Gastrocnemius medialis (tissue), 4 donors: ENCODE data around the gene ST14. TPM values are rescaled to one million over a fixed set of nuclear protein-coding genes. Genes with fewer than 3 reads are reported as not detected.

Experiments
- ATAC-seq, 2 donors: fragments of 150-250 bp; one replicate each; pipeline ENCODE4 v1.9.1; 2016
- DNase-seq, 2 donors: peaks; one replicate each; pipeline ENCODE4 v3.0.0-alpha.2; 2019
- H3K27ac ChIP-seq, 4 donors: fragments of 200-600 bp; sonication (generic); 1 replicate in 1 of 4; 2 replicates in 3 of 4; pipeline ENCODE4 v1.5.1; 2016 to 2018; ENCODE audit warnings: mild to moderate bottlenecking in 2 of 4, moderate library complexity in 1 of 4
- H3K27me3 ChIP-seq, 3 donors: fragments of 200-600 bp; sonication (generic) in 2 of 3; 1 replicate in 1 of 3; 2 replicates in 2 of 3; pipeline versions ENCODE4 v1.5.1 to v1.6.0; 2016 to 2019; ENCODE audit warnings: mild to moderate bottlenecking in 1 of 3, moderate library complexity in 1 of 3
- H3K36me3 ChIP-seq, 2 donors: fragments of 200-600 bp; sonication (generic) in 1 of 2; one replicate each; pipeline ENCODE4 v1.5.1; 2017 to 2018
- H3K4me1 ChIP-seq, 2 donors: fragments of 200-600 bp; sonication (generic) in 1 of 2; one replicate each; pipeline ENCODE4 v1.5.1; 2016 to 2017; ENCODE audit warnings: mild to moderate bottlenecking in 2 of 2
- H3K4me3 ChIP-seq, 4 donors: fragments of 200-600 bp; sonication (generic) in 3 of 4; 1 replicate in 1 of 4; 2 replicates in 3 of 4; pipeline ENCODE4 v1.5.1; 2016 to 2019; ENCODE audit warnings: mild to moderate bottlenecking in 2 of 4
- H3K9me3 ChIP-seq, 3 donors: fragments of 200-600 bp; sonication (generic) in 2 of 3; 1 replicate in 1 of 3; 2 replicates in 2 of 3; pipeline ENCODE4 v1.5.1; 2016 to 2019
- CTCF ChIP-seq, 5 experiments: fragments of 450-650 bp in 3 of 5; fragments of 200-600 bp in 2 of 5; sonication (generic) in 2 of 5; IDR thresholded peaks in 4 of 5; conservative IDR thresholded peaks in 1 of 5; 1 replicate in 4 of 5; 2 replicates in 1 of 5; pipeline ENCODE4 v1.5.1; 2016 to 2019; ENCODE audit warnings: antibody characterized with exemption in 5 of 5, mild to moderate bottlenecking in 3 of 5, moderate library complexity in 3 of 5
- POLR2A ChIP-seq, 2 donors: fragments of 450-650 bp; IDR thresholded peaks; one replicate each; pipeline ENCODE4 v1.6.1; 2017; ENCODE audit warnings: antibody characterized with exemption in 2 of 2, mild to moderate bottlenecking in 2 of 2, moderate library complexity in 2 of 2
- in situ Hi-C, 4 donors: fragments of 200-750 bp; cut with MboI; loops; one replicate each; pipeline versions ENCODE4 v1.15.0 to v1.8.0; 2017; ENCODE audit warnings: low sequenced_read_pairs in 4 of 4
- intact Hi-C: fragments of 100-400 bp; cut with DNase I; formaldehyde crosslinking; loops from one replicate; pipeline ENCODE4 v1.15.1; 2023; ENCODE audit warnings: low total_unique reads
- total RNA-seq, 4 donors: library from RNA; depleted of rRNA; stranded (reverse); fragments of >200 nt; gene quantifications; one replicate each; pipeline versions ENCODE4 v1.1.0 to v1.2.3, GENCODE V29; 2016

ST14 gene
- total RNA-seq, 4 donors from 2014 or later: 0.20 to 2.2 (median 1.3) TPM

- H3K27me3 ChIP-seq: no peaks in the 10 kb centered on the region
- no peak for TF ChIP-seq POLR2A (IDR thresholded peaks at IDR 0.05)
- TF ChIP-seq CTCF (IDR thresholded peaks at IDR 0.05 in 4 of 5, conservative IDR thresholded peaks at IDR 0.05 in 1 of 5): no peak
- no peaks in the 10 kb centered on the region for H3K4me1 ChIP-seq
- H3K4me3 ChIP-seq: no peak overlapping the region
- in situ Hi-C loops: no loop called here
- no peak overlapping the region for H3K27ac ChIP-seq
- no peaks in the 10 kb centered on the region for H3K9me3 ChIP-seq
- peaks cover 0 to 5% of the 10 kb centered on the region in 2 donors for H3K36me3 ChIP-seq
- DNase-seq (no peak), ATAC-seq (no peak)
- intact Hi-C loops: no loop called here
Measured at GRCh38 chr11:130151196-130151595, 8.4 kb upstream of the ST14 start.

GRCh38 chr11:130156108-130157022 lies 3.2 kb upstream of the ST14 start:
- peaks cover 0 to 3% of the 10 kb centered on the region in 2 donors for H3K4me1 ChIP-seq
- H3K9me3 ChIP-seq: no peaks in the 10 kb centered on the region
- intact Hi-C loops (no loop called here), in situ Hi-C loops (no loop called here)
- no peak overlapping the region for H3K27ac ChIP-seq
- no peak for DNase-seq
- H3K4me3 ChIP-seq: no peak overlapping the region
- TF ChIP-seq POLR2A (IDR thresholded peaks at IDR 0.05): no peak
- no peak for TF ChIP-seq CTCF (IDR thresholded peaks at IDR 0.05 in 4 of 5, conservative IDR thresholded peaks at IDR 0.05 in 1 of 5)
- H3K36me3 ChIP-seq: no peaks in the 10 kb centered on the region
- no peak for ATAC-seq
- H3K27me3 ChIP-seq: peaks cover 19 to 26% (median 25%) of the 10 kb centered on the region in 3 donors

- no peak for TF ChIP-seq CTCF (IDR thresholded peaks at IDR 0.05 in 4 of 5, conservative IDR thresholded peaks at IDR 0.05 in 1 of 5)
- in situ Hi-C loops: no loop called here
- Histone ChIP-seq H3K4me1 (peaks cover 0 to 3% of the 10 kb centered on the region in 2 donors), H3K4me3 (no peak overlapping the region), H3K27ac (no peak overlapping the region), H3K9me3 (no peaks in the 10 kb centered on the region), H3K27me3 (peaks cover 26 to 32% (median 32%) of the 10 kb centered on the region in 3 donors), H3K36me3 (no peaks in the 10 kb centered on the region)
- DNase-seq: no peak
- ATAC-seq: no peak
- intact Hi-C loops: no loop called here
Measured at GRCh38 chr11:130157101-130157500, 2.5 kb upstream of the ST14 start.

GRCh38 chr11:130157840-130158239 lies 1.7 kb upstream of the ST14 start:
- Histone ChIP-seq H3K4me1 (peaks cover 0 to 3% of the 10 kb centered on the region in 2 donors), H3K27ac (no peak overlapping the region), H3K27me3 (peaks cover 26 to 34% (median 32%) of the 10 kb centered on the region in 3 donors), H3K36me3 (no peaks in the 10 kb centered on the region), H3K4me3 (no peak overlapping the region), H3K9me3 (no peaks in the 10 kb centered on the region)
- ATAC-seq: no peak
- in situ Hi-C loops: no loop called here
- intact Hi-C loops: no loop called here
- no peak for DNase-seq
- TF ChIP-seq CTCF (IDR thresholded peaks at IDR 0.05 in 4 of 5, conservative IDR thresholded peaks at IDR 0.05 in 1 of 5) (no peak), POLR2A (IDR thresholded peaks at IDR 0.05) (no peak)
